Esophagus muscularis mucosa (tissue), 3 donors: ENCODE data around the gene DHX58.

Source experiments
- CTCF ChIP-seq, 3 experiments: fragments of 200-600 bp in 2 of 3; fragments of 450-650 bp in 1 of 3; sonication (generic) in 2 of 3; IDR thresholded peaks; one replicate each; pipeline ENCODE4 v1.5.1; 2017 to 2019; ENCODE audit warnings: antibody characterized with exemption in 3 of 3, mild to moderate bottlenecking in 2 of 3, moderate library complexity in 1 of 3
- POLR2A ChIP-seq: fragments of 450-650 bp; IDR thresholded peaks from one replicate; pipeline ENCODE4 v1.6.1; 2017; ENCODE audit warnings: antibody characterized with exemption, moderate library complexity, mild to moderate bottlenecking, low read depth

- TF ChIP-seq POLR2A (no peak), CTCF (IDR thresholded peaks at IDR 0.05) (no peak)
Observed at GRCh38 chr17:42059815-42060214, 52.7 kb downstream of the DHX58 start.
